ENCODE data around the gene SLC45A1.

DNA sequence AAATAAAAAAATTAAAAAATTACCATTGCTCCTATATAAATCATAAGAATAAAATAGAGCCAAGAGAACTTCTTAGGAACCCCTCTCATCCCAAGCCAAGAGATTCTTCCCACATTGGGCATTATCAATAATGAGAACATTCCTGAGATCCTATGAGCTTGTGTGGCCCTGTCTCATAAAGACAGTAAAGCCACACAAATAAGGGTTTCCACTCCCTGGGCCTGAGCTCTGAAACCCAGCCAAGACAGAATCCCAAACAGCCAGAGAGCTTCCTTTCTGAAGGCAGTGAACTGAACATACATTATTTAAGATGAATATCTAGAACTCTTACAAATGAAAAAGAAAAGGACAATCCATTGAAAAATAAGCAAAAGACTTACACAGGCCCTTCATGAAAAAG is 68.3 kb downstream of the SLC45A1 start:
- no peak for TF ChIP-seq CTCF (IDR thresholded peaks at IDR 0.05)
- no peak for TF ChIP-seq POLR2A (IDR thresholded peaks at IDR 0.05)
